Skin of body (tissue), 2 donors: Measurements from ENCODE around the gene SH3PXD2A. TPM values are rescaled to one million over a fixed set of nuclear protein-coding genes. Genes with fewer than 3 reads are reported as not detected.
A peak's percentile ranks its signal among the peaks of the same experiment; 100 is the strongest.
"Not testable (repeated sequence)": the region's sequence is repeated elsewhere in the genome, so short reads cannot be mapped to it uniquely, and the experiment has no call there.

Source experiments
- DNase-seq: peaks from one replicate; lab custom pipeline; 2025; lab: John Stamatoyannopoulos, UW
- total RNA-seq: library from RNA; depleted of rRNA; stranded (reverse); fragments of >200 nt; gene quantifications from one replicate; pipeline ENCODE4 v1.2.3, GENCODE V29; 2014

SH3PXD2A gene
- total RNA-seq, 1 donor from 2014 or later, result 52.0 TPM

GRCh38 chr10:103814626-103815370, 40.6 kb downstream of the SH3PXD2A start:
- no peak for DNase-seq

GRCh38 chr10:103814105-103814504, 41.3 kb downstream of the SH3PXD2A start:
- DNase-seq, result no peak

GRCh38 chr10:103813312-103813711, 42.1 kb downstream of the SH3PXD2A start:
- DNase-seq, result not testable (repeated sequence)

GRCh38 chr10:103812432-103812831, 42.9 kb downstream of the SH3PXD2A start:
- no peak for DNase-seq

GRCh38 chr10:103812004-103812403, 43.4 kb downstream of the SH3PXD2A start:
- no peak for DNase-seq

- no peak for DNase-seq
Measured at GRCh38 chr10:103811463-103811862, 43.9 kb downstream of the SH3PXD2A start.

GRCh38 chr10:103808780-103809179, 46.6 kb downstream of the SH3PXD2A start:
- no peak for DNase-seq

- DNase-seq, result no peak
Measured at GRCh38 chr10:103807996-103808395, 47.4 kb downstream of the SH3PXD2A start.

- DNase-seq, result no peak
Measured at GRCh38 chr10:103806395-103807187, 48.8 kb downstream of the SH3PXD2A start.

GRCh38 chr10:103805781-103806180, 49.6 kb downstream of the SH3PXD2A start:
- no peak for DNase-seq

- no peak for DNase-seq
Measured at GRCh38 chr10:103804871-103805270, 50.5 kb downstream of the SH3PXD2A start.

GRCh38 chr10:103803941-103804340, 51.4 kb downstream of the SH3PXD2A start:
- no peak for DNase-seq

- no peak for DNase-seq
Measured at GRCh38 chr10:103802637-103803353, 52.6 kb downstream of the SH3PXD2A start.

- no peak for DNase-seq
Measured at GRCh38 chr10:103802081-103802480, 53.3 kb downstream of the SH3PXD2A start.

GRCh38 chr10:103800789-103801540, 54.4 kb downstream of the SH3PXD2A start:
- DNase-seq, result no peak

GRCh38 chr10:103800089-103800488, 55.3 kb downstream of the SH3PXD2A start:
- no peak for DNase-seq

- no peak for DNase-seq
Measured at GRCh38 chr10:103799341-103799740, 56.0 kb downstream of the SH3PXD2A start.

- no peak for DNase-seq
Measured at GRCh38 chr10:103798511-103798910, 56.9 kb downstream of the SH3PXD2A start.

GRCh38 chr10:103797857-103798256, 57.5 kb downstream of the SH3PXD2A start:
- DNase-seq, result no peak

GRCh38 chr10:103795634-103796270, 59.6 kb downstream of the SH3PXD2A start:
- DNase-seq, result peak; percentile 48

GRCh38 chr10:103794996-103795395, 60.4 kb downstream of the SH3PXD2A start:
- no peak for DNase-seq
